Testis (tissue), 3 donors: ENCODE measurements around the gene PYDC2. TPM values are rescaled to one million over a fixed set of nuclear protein-coding genes. Genes with fewer than 3 reads are reported as not detected.

Experiments used
- DNase-seq: peaks from one replicate; pipeline ENCODE4 v3.0.0-alpha.2; 2019
- H3K27ac ChIP-seq, 2 donors: fragments of 200-600 bp; sonication (generic); one replicate each; pipeline ENCODE4 v1.5.1; 2019
- H3K27me3 ChIP-seq: fragments of 200-600 bp; sonication (generic); one replicate; pipeline ENCODE4 v1.5.1; 2019
- H3K36me3 ChIP-seq: fragments of 200-600 bp; sonication (generic); one replicate; pipeline ENCODE4 v1.5.1; 2017; ENCODE audit warnings: low read depth; ENCODE audit errors: missing control alignments
- H3K4me1 ChIP-seq: fragments of 200-600 bp; sonication (generic); one replicate; pipeline ENCODE4 v1.5.1; 2019
- H3K4me3 ChIP-seq, 2 donors: fragments of 200-600 bp; sonication (generic); one replicate each; pipeline ENCODE4 v1.5.1; 2017 to 2019
- H3K9me3 ChIP-seq: fragments of 200-600 bp; sonication (generic); one replicate; pipeline ENCODE4 v1.5.1; 2017
- CTCF ChIP-seq, 3 experiments: fragments of 450-650 bp in 2 of 3; fragments of 200-600 bp in 1 of 3; sonication (generic) in 1 of 3; IDR thresholded peaks; one replicate each; pipeline ENCODE4 v1.5.1; 2016 to 2019; ENCODE audit warnings: antibody characterized with exemption in 3 of 3, mild to moderate bottlenecking in 2 of 3, moderate library complexity in 1 of 3
- POLR2A ChIP-seq: fragments of 450-650 bp; IDR thresholded peaks from one replicate; pipeline ENCODE4 v1.6.1; 2017; ENCODE audit warnings: antibody characterized with exemption, mild to moderate bottlenecking, moderate library complexity
- WGBS, 2 donors: methylation state at CpG; one replicate each; pipeline ENCODE4 v1.1.5; 2018; 5-methylcytosine and 5-hydroxymethylcytosine counted together
- intact Hi-C: fragments of 100-400 bp; cut with DNase I; formaldehyde crosslinking; loops from one replicate; pipeline ENCODE4 v1.15.1; 2023; ENCODE audit warnings: low total_unique reads
- polyA plus RNA-seq: library from polyadenylated mRNA; stranded (reverse); fragments of 350-450 nt; fragmentation: Illumina TruSeq; extraction: RNeasy Lipid Tissue Mini Kit (QIAGEN cat#74804); gene quantifications from one replicate; pipeline ENCODE4 v1.2.3, GENCODE V29; 2014; ENCODE audit warnings: low read depth, low replicate concordance; ENCODE audit not compliant: insufficient read depth
- total RNA-seq, 2 donors: library from RNA; depleted of rRNA; stranded (reverse); fragments of >200 nt; gene quantifications; one replicate each; pipeline ENCODE4 v1.2.3, GENCODE V29; 2016

The PYDC2 gene
- total and polyA plus RNA-seq, 3 donors from 2014 or later, result not detected

- TF ChIP-seq CTCF (IDR thresholded peaks at IDR 0.05) (no peak), POLR2A (no peak)
- Histone ChIP-seq H3K4me3 (no peak overlapping the region), H3K4me1 (no peaks in the 10 kb centered on the region), H3K27ac (no peak overlapping the region), H3K27me3 (no peaks in the 10 kb centered on the region), H3K9me3 (no peaks in the 10 kb centered on the region), H3K36me3 (no peaks in the 10 kb centered on the region)
- intact Hi-C loops, result no loop called here
- 55 to 63% methylated on average over 2 of the region's 2 CpGs for WGBS, 2 donors
- no peak for DNase-seq
Measured at GRCh38 chr3:191435981-191436380, 25.0 kb upstream of the PYDC2 start.

- intact Hi-C loops, result no loop called here
- no peak for DNase-seq
- no peaks in the 10 kb centered on the region for H3K4me1 ChIP-seq
- H3K27me3 ChIP-seq, result no peaks in the 10 kb centered on the region
- H3K9me3 ChIP-seq, result no peaks in the 10 kb centered on the region
- H3K36me3 ChIP-seq, result no peaks in the 10 kb centered on the region
- H3K4me3 ChIP-seq, result no peak overlapping the region
- no peak overlapping the region for H3K27ac ChIP-seq
- WGBS, 2 donors, result 83 to 85% methylated on average over 2 of the region's 2 CpGs
- TF ChIP-seq CTCF (IDR thresholded peaks at IDR 0.05) (no peak), POLR2A (no peak)
Measured at GRCh38 chr3:191438150-191438814, 22.7 kb upstream of the PYDC2 start.

- intact Hi-C loops, result no loop called here
- no peaks in the 10 kb centered on the region for H3K27me3 ChIP-seq
- no peaks in the 10 kb centered on the region for H3K9me3 ChIP-seq
- no peak for DNase-seq
- 85 to 87% methylated on average over 4 of the region's 4 CpGs for WGBS, 2 donors
- TF ChIP-seq POLR2A (no peak), CTCF (IDR thresholded peaks at IDR 0.05) (no peak)
- no peak overlapping the region for H3K4me3 ChIP-seq
- H3K27ac ChIP-seq, result no peak overlapping the region
- no peaks in the 10 kb centered on the region for H3K36me3 ChIP-seq
- H3K4me1 ChIP-seq, result no peaks in the 10 kb centered on the region
Measured at GRCh38 chr3:191440532-191440931, 20.4 kb upstream of the PYDC2 start.

GRCh38 chr3:191441687-191442086 is 19.3 kb upstream of the PYDC2 start:
- no peaks in the 10 kb centered on the region for H3K9me3 ChIP-seq
- DNase-seq, result no peak
- H3K4me3 ChIP-seq, result no peak overlapping the region
- WGBS, 2 donors, result 59 to 77% methylated on average over 2 of the region's 2 CpGs
- H3K4me1 ChIP-seq, result no peaks in the 10 kb centered on the region
- H3K27me3 ChIP-seq, result no peaks in the 10 kb centered on the region
- no peak for TF ChIP-seq POLR2A
- no peak for TF ChIP-seq CTCF (IDR thresholded peaks at IDR 0.05)
- no peak overlapping the region for H3K27ac ChIP-seq
- no peaks in the 10 kb centered on the region for H3K36me3 ChIP-seq
- intact Hi-C loops, result no loop called here

GRCh38 chr3:191444569-191444968 is 16.4 kb upstream of the PYDC2 start:
- Histone ChIP-seq H3K9me3 (no peaks in the 10 kb centered on the region), H3K4me3 (no peak overlapping the region), H3K36me3 (no peaks in the 10 kb centered on the region), H3K27ac (no peak overlapping the region), H3K27me3 (no peaks in the 10 kb centered on the region), H3K4me1 (no peaks in the 10 kb centered on the region)
- intact Hi-C loops, result no loop called here
- 67 to 70% methylated on average over 3 of the region's 3 CpGs for WGBS, 2 donors
- TF ChIP-seq POLR2A (no peak), CTCF (IDR thresholded peaks at IDR 0.05) (no peak)
- no peak for DNase-seq
